HEK293T (cell line): Measurements from ENCODE around the gene C16orf96.
A peak's percentile ranks its signal among the peaks of the same experiment; 100 is the strongest.

Source experiments
- CTCF ChIA-PET: fragments of 350-600 bp; formaldehyde crosslinking; extraction: SDS; loops from one replicate; lab custom pipeline; 2021; ENCODE audit warnings: antibody characterized with exemption, inconsistent platforms; lab: Yijun Ruan, JAX
- POLR2A ChIA-PET: fragments of 350-600 bp; formaldehyde crosslinking; extraction: SDS; loops from one replicate; lab custom pipeline; 2020; ENCODE audit warnings: antibody characterized with exemption, inconsistent platforms; lab: Yijun Ruan, JAX
- DNase-seq: peaks from one replicate; pipeline ENCODE4 v3.0.0; 2012; ENCODE audit warnings: mixed read lengths; ENCODE audit errors: extremely low spot score
- ARNT ChIP-seq: fragments of 450-650 bp; IDR thresholded peaks from 2 replicates; pipeline ENCODE4 v1.6.1; 2017; ENCODE audit warnings: mild to moderate bottlenecking
- BHLHE40 ChIP-seq: fragments of 450-650 bp; IDR thresholded peaks from 2 replicates; pipeline ENCODE4 v1.6.1; 2016; ENCODE audit warnings: mild to moderate bottlenecking, moderate library complexity, borderline replicate concordance
- CTBP1 ChIP-seq: fragments of 450-650 bp; IDR thresholded peaks from 2 replicates; pipeline ENCODE4 v1.6.1; 2016; ENCODE audit warnings: borderline replicate concordance
- ELF4 ChIP-seq: fragments of 450-650 bp; IDR thresholded peaks from 2 replicates; pipeline ENCODE4 v1.6.1; 2017; ENCODE audit warnings: antibody characterized with exemption
- FOXA1 ChIP-seq: fragments of 450-650 bp; IDR thresholded peaks from 2 replicates; pipeline ENCODE4 v1.6.1; 2016; ENCODE audit warnings: mild to moderate bottlenecking
- FOXK2 ChIP-seq: fragments of 450-650 bp; IDR thresholded peaks from 2 replicates; pipeline ENCODE4 v1.6.1; 2016; ENCODE audit warnings: mild to moderate bottlenecking
- FOXM1 ChIP-seq: fragments of 450-650 bp; IDR thresholded peaks from 2 replicates; pipeline ENCODE4 v1.6.1; 2017; ENCODE audit warnings: mild to moderate bottlenecking, borderline replicate concordance
- HDGF ChIP-seq: fragments of 450-650 bp; IDR thresholded peaks from 2 replicates; pipeline ENCODE4 v1.6.1; 2017; ENCODE audit warnings: antibody characterized with exemption, borderline replicate concordance
- L3MBTL2 ChIP-seq: fragments of 450-650 bp; conservative IDR thresholded peaks from 2 replicates; pipeline ENCODE4 v1.6.1; 2016; ENCODE audit warnings: mild to moderate bottlenecking
- LEF1 ChIP-seq: fragments of 450-650 bp; IDR thresholded peaks from 2 replicates; pipeline ENCODE4 v1.6.1; 2017; ENCODE audit warnings: mild to moderate bottlenecking, borderline replicate concordance
- NFRKB ChIP-seq: fragments of 450-650 bp; IDR thresholded peaks from 2 replicates; pipeline ENCODE4 v1.6.1; 2016; ENCODE audit warnings: mild to moderate bottlenecking, moderate library complexity
- PKNOX1 ChIP-seq: fragments of 450-650 bp; IDR thresholded peaks from 2 replicates; pipeline ENCODE4 v1.6.1; 2016
- SP1 ChIP-seq: fragments of 450-650 bp; IDR thresholded peaks from 2 replicates; pipeline ENCODE4 v1.6.1; 2017
- SUZ12 ChIP-seq: fragments of 450-650 bp; IDR thresholded peaks from 2 replicates; pipeline ENCODE4 v1.6.1; 2016; ENCODE audit warnings: mild to moderate bottlenecking
- TARDBP ChIP-seq: fragments of 450-650 bp; IDR thresholded peaks from 2 replicates; pipeline ENCODE4 v1.6.1; 2016
- ZNF384 ChIP-seq: fragments of 450-650 bp; IDR thresholded peaks from 2 replicates; pipeline ENCODE4 v1.6.1; 2016

The C16orf96 gene

GRCh38 chr16:4556112-4556511, at the start of gene C16orf96:
TSS of gene C16orf96 (plus strand) at chr16:4556340. CDS start at chr16:4556490, 150 bp downstream.
- ChIA-PET CTCF (interaction anchor here (0.6 kb wide), 1 partner anchor 29 kb away, joined by 3 read pairs; no protein-coding TSS in a partner anchor), POLR2A (interaction anchor here (0.9 kb wide), 1 partner anchor 17 kb away, joined by 3 read pairs; the partner anchor contains the start of gene CDIP1)
- TF ChIP-seq SUZ12 (no peak), FOXA1 (no peak), NFRKB (no peak), TARDBP (no peak), FOXM1 (no peak), CTBP1 (no peak), BHLHE40 (no peak), SP1 (no peak), FOXK2 (no peak), ZNF384 (no peak), HDGF (no peak), L3MBTL2 (no peak), ARNT (no peak), PKNOX1 (no peak)
- no peak for DNase-seq

- peak; percentile 69 for DNase-seq
- TF ChIP-seq L3MBTL2 (no peak), ZNF384 (no peak), NFRKB (no peak)
- ChIA-PET CTCF (interaction anchor here (0.9 to 1.7 kb wide), 4 partner anchors 12 to 72 kb away, joined by 3 to 7 read pairs (median 4); no protein-coding TSS in a partner anchor), POLR2A (no interaction called here)
These were observed 49.7 kb upstream of the C16orf96 start for GRCh38 chr16:4506450-4506849.

- TF ChIP-seq HDGF (no peak), ARNT (no peak), TARDBP (no peak), BHLHE40 (no peak), CTBP1 (no peak), ZNF384 (no peak), SUZ12 (no peak), ELF4 (no peak), SP1 (no peak), NFRKB (no peak), FOXK2 (no peak), FOXA1 (no peak), LEF1 (no peak), L3MBTL2 (no peak)
- ChIA-PET CTCF (interaction anchor here (0.7 to 1.6 kb wide), 4 partner anchors 11 to 65 kb away, joined by 3 to 7 read pairs (median 3); no protein-coding TSS in a partner anchor), POLR2A (no interaction called here)
- no peak for DNase-seq
These were observed 48.4 kb upstream of the C16orf96 start for GRCh38 chr16:4507588-4508345.

- POLR2A ChIA-PET: no interaction called here
- CTCF ChIA-PET: no interaction called here
- no peak for TF ChIP-seq NFRKB
- no peak for TF ChIP-seq LEF1
- DNase-seq: no peak
These were observed 47.3 kb upstream of the C16orf96 start for GRCh38 chr16:4508806-4509205.

GRCh38 chr16:4509420-4509819, 46.7 kb upstream of the C16orf96 start:
- DNase-seq: no peak
- ChIA-PET CTCF (interaction anchor here (0.6 kb wide), 1 partner anchor 24 kb away, joined by 5 read pairs; no protein-coding TSS in a partner anchor), POLR2A (no interaction called here)
- TF ChIP-seq ZNF384: no peak
- no peak for TF ChIP-seq TARDBP
- TF ChIP-seq ELF4: no peak
- TF ChIP-seq NFRKB: no peak
- no peak for TF ChIP-seq SP1
- TF ChIP-seq FOXK2: no peak
- no peak for TF ChIP-seq FOXA1
- TF ChIP-seq ARNT: no peak
- TF ChIP-seq PKNOX1: no peak
- TF ChIP-seq HDGF: no peak
- TF ChIP-seq FOXM1: no peak
- no peak for TF ChIP-seq BHLHE40
- TF ChIP-seq L3MBTL2: no peak
- TF ChIP-seq CTBP1: no peak
- no peak for TF ChIP-seq LEF1
- TF ChIP-seq SUZ12: no peak

GRCh38 chr16:4510131-4510530, 46.0 kb upstream of the C16orf96 start:
- ChIA-PET CTCF (no interaction called here), POLR2A (no interaction called here)
- no peak for DNase-seq
- TF ChIP-seq ELF4: no peak

- no peak for DNase-seq
- CTCF ChIA-PET: no interaction called here
- POLR2A ChIA-PET: no interaction called here
- no peak for TF ChIP-seq BHLHE40
These were observed 45.3 kb upstream of the C16orf96 start for GRCh38 chr16:4510747-4511426.
